ENCODE results near the gene SUSD4.

Gene SUSD4

DNA sequence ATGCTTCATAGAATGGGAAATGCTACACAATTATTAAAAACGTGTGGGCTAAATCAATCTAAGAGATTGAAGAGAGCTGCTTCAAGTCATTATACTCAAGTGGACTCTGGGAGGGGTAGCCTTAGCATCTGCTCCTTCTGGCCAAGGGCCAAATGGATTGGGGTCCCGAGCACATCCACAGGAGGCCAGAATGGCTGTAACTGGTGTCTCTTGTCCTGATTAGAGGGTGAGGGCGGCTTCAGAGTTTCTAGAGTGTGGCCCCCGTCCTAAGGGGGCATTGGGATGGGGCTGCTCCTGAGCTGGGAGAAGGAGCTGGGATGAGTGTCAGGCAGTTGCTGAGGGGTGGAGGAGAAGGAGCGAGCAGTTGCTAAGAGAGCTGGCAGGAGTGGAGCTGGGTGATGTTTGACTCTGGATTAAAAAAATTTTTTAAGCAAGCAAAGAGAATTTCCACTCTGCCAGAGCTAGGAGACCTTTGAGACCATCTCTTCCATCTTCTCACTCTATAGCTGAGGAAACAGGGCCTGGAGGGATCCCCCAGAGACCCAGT is 149.6 kb downstream of the SUSD4 start:
- DNase-seq (ENCODE audit: low read depth in 2 of 2): no peak

GRCh38 chr1:223212441-223212840 is 151.5 kb downstream of the SUSD4 start:
- DNase-seq (ENCODE audit: low read depth in 2 of 2): no peak

- no peak for DNase-seq (ENCODE audit: low read depth in 2 of 2)
Observed at GRCh38 chr1:223211323-223211985, 152.5 kb downstream of the SUSD4 start.

DNA sequence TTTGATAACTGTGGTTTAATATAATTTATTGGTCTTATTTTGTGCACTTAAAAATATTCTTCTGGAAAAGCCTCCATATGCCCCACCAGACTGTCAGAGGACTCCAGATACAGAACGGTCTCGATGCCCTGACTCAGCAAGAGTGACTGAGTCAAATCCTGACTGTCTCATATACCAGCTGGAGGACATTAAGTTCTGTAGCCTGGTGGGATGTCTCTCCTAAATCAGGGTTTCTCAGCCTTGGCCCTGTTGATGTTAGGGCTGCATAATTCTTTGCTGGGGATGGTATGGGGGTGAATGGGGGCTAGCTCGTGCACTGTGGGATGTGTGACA is 153.2 kb downstream of the SUSD4 start:
- DNase-seq (ENCODE audit: low read depth in 2 of 2): no peak

GRCh38 chr1:223209992-223210787 is 153.8 kb downstream of the SUSD4 start:
- no peak for DNase-seq (ENCODE audit: low read depth in 2 of 2)

DNA sequence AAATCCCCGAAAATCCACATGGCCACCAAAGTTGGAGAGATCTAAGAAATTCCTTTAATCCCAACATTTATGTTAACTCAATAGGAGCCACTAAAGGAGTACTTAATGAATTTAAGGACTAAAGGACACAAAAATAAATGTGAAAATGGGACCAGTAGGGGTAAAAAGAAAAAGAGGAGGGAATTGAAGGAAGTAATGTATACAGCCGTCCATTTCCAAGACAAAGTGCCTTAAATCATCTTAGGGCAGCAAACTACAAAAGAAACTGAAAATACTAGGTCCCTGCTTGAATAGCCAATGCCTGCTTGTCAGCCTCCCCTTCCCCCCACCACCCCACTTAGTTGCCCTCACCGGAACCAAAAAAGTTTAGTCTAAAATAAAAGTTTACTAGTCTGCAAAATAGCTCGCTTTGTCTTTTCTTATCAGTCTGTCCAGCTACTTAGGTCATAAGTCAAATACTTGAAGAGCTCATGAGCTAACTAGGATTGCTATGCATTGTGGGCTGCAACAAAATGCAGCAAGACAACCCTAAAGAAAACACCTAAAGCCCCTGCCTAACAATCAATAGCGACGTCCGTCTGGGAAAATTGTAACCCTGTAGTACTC is 154.6 kb downstream of the SUSD4 start:
- no peak for DNase-seq (ENCODE audit: low read depth in 2 of 2)

- DNase-seq (ENCODE audit: low read depth in 2 of 2): no peak
Observed at GRCh38 chr1:223208164-223209076, 155.6 kb downstream of the SUSD4 start.

- DNase-seq (ENCODE audit: low read depth in 2 of 2): no peak
Observed at GRCh38 chr1:223207293-223208066, 156.5 kb downstream of the SUSD4 start.

GRCh38 chr1:223204424-223204823 is 159.6 kb downstream of the SUSD4 start:
- no peak for DNase-seq (ENCODE audit: low read depth in 2 of 2)

- no peak for DNase-seq (ENCODE audit: low read depth in 2 of 2)
Observed at GRCh38 chr1:223203694-223204093, 160.3 kb downstream of the SUSD4 start.

GRCh38 chr1:223203034-223203408 is 161.0 kb downstream of the SUSD4 start:
- DNase-seq (ENCODE audit: low read depth in 2 of 2): no peak

- no peak for DNase-seq (ENCODE audit: low read depth in 2 of 2)
Observed at GRCh38 chr1:223202376-223203033, 161.5 kb downstream of the SUSD4 start.

DNA sequence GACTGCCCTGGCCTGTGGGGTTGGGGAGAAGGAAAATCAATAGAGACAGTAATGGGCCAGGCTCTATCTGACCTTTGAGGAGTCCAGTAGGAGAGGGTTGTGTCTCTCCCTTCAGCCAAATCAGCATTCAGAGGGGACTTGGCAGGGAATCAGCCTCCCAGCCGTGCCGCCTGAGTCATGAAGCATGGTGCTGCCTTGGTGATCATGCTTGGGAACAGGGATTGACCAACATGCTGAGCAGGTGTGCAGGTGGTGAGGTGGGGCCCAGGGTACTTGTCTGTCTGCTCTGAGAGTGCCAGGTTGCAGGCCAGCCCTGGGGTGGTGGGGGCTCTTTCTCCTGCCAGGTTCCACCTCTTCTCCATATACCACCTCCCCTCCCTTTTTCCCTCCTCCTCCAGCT is 162.0 kb downstream of the SUSD4 start:
- DNase-seq (ENCODE audit: low read depth in 2 of 2): no peak

DNA sequence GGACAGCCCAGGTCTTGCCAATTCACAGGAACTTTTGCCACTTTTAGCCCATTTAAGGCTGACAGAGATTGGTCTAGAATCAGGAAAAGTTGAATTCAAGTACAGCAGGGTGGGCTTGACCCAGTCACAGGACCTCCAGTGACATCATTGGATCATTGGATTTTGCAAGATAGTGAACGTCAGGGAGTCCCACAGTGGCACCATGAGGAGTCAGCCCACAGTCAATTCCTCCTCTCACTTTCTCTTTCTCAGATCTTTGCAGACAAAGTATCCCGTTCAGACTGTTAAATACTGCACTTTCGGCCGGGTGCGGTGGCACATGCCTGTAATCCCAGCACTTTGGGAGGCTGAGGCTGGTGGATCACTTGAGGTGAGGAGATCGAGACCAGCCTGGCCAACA is 163.1 kb downstream of the SUSD4 start:
- DNase-seq (ENCODE audit: low read depth in 2 of 2): no peak

- DNase-seq (ENCODE audit: low read depth in 2 of 2): no peak
Observed at GRCh38 chr1:223199094-223199647, 164.8 kb downstream of the SUSD4 start.

DNA sequence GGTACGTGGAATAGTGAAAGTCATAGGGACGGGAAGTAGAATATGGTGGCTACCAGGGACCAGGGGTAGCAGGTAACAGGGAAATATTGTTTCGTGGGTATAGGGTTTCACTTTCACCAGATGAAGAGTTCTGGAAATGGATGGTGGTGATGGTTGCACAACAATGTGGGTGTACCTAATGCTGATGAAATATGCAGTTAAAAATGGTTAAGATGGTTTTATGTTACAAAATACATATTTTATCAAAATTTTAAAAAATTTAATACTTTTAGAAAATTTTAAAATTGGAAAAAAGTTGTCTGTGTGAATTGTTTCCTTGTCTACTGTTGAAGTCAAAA is 165.4 kb downstream of the SUSD4 start:
- DNase-seq (ENCODE audit: low read depth in 2 of 2): no peak

DNA sequence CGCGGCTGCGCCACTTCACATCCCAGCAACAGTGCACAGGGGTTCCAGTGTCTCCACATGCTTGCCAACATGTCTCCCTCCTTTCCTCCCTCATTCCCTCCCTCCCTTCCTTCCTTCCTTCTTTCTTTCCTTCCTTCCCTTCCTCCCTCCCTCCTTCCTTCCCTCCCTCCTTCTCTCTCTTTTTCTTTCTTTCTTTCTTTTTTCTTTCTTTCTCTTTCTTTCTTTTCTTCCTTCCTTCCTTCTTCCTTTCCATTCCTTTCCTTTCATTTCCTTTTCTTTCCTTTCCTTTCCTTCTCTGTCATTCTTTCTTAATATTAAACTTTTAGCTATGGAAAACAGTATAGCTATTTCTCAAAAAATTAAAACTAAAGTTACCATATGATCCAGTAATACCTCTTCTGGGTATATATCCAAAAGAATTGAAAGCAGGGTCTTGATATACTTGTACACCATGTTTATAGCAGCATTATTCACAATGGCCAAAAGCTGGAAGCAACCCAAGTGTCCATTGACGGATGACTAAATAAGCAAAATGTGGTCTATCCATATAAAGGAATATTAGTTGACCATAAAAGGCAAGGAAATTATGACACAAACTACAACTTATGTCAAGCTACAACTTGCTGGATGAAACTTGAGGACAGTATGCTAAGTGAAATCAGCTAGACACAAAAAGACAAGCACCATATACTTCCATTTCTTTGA is 165.9 kb downstream of the SUSD4 start:
- no peak for DNase-seq (ENCODE audit: low read depth in 2 of 2)

DNA sequence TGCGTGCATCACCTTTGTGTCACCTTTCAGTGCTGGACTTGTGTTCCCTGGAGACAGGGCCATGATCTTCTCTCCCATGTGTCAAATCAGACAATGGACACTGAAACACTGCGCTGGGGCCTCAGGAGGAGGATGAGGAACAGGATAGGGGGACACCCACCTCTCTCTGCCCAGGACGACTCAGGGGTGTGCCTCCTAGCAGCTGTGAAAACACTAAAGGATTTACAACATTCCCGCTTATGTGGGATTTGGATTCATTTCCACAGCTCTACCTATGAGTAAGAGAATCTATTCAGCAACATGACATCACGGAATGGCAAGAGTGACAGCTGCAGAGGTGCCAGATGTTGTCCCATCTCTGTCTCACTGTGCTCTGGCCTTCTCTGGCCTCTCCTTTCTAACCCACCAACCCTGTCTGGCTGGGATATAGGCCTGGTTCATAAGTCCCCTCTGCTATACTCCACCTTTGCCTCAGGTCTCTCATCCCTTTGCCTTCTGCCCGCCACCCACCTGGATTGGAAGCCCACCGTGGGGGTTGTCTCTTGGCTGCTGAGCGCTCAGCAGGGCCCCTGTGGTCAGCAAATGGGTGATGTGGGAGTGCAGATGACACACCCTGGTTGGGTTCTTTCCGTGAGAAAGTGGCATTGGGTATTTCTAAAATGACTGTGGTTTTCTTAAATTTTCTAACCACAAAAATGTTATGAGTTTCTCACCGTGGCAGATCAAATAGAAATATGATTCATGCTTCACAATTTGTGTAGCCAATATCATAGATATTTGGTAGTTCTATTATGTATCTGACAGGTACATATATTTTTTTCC is 173.9 kb downstream of the SUSD4 start:
- peak; percentile 49 to 56 for DNase-seq (ENCODE audit: low read depth in 2 of 2)

DNA sequence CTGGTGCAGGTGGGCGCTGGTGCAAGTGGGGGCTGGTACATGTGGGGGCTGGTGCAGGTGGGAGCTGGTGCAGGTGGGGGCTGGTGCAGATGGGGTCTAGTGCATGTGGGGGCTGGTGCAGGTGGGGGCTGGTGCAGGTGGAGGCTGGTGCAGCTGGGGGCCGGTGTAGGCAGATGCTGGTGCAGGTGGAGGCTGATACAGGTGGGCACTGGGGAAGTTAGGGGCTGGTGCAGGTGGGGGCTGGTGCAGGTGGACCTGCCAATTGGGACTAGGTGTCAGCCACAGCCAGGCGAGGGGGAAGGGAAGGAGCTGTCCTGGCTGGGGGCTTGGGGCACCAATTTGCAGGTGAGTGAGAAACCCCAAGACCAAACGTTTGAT is 174.5 kb downstream of the SUSD4 start:
- no peak for DNase-seq (ENCODE audit: low read depth in 2 of 2)
